HG03571 (cell line): Measurements from ENCODE around the gene ATE1.
"Not testable (repeated sequence)": the region's sequence is repeated elsewhere in the genome, so short reads cannot be mapped to it uniquely, and the experiment has no call there.

Experiments used
- ATAC-seq: cut with Tn5 transposase; IDR thresholded peaks from one replicate; pipeline ENCODE4 v1.9.1; 2021; ENCODE audit not compliant: unreplicated experiment

Gene ATE1

GRCh38 chr10:121930268-121931085 is 2.6 kb upstream of the ATE1 start:
- not testable (repeated sequence) for ATAC-seq

- not testable (repeated sequence) for ATAC-seq
Observed at GRCh38 chr10:121929585-121930267, 1.9 kb upstream of the ATE1 start.

GRCh38 chr10:121928528-121928884 is 675 bp upstream of the ATE1 start:
- peak; percentile 3 for ATAC-seq

- ATAC-seq, result peak; percentile 37
Observed at GRCh38 chr10:121927318-121927840, 452 bp downstream of the ATE1 start.

GRCh38 chr10:121926671-121927317 is 1.0 kb downstream of the ATE1 start:
- peak; percentile 1 for ATAC-seq

GRCh38 chr10:121926157-121926556 is 1.7 kb downstream of the ATE1 start:
- ATAC-seq, result no peak

GRCh38 chr10:121921238-121921931 is 6.4 kb downstream of the ATE1 start:
- no peak for ATAC-seq

- ATAC-seq, result no peak
Observed at GRCh38 chr10:121919666-121920065, 8.2 kb downstream of the ATE1 start.

- ATAC-seq, result not testable (repeated sequence)
Observed at GRCh38 chr10:121918800-121919199, 9.0 kb downstream of the ATE1 start.

- no peak for ATAC-seq
Observed at GRCh38 chr10:121914661-121915060, 13.2 kb downstream of the ATE1 start.

GRCh38 chr10:121911421-121911697 is 16.5 kb downstream of the ATE1 start:
- no peak for ATAC-seq

GRCh38 chr10:121910673-121911420 is 17.0 kb downstream of the ATE1 start:
- no peak for ATAC-seq

GRCh38 chr10:121904888-121905287 is 22.9 kb downstream of the ATE1 start:
- ATAC-seq, result no peak

GRCh38 chr10:121900443-121901174 is 27.2 kb downstream of the ATE1 start:
- peak; percentile 74 for ATAC-seq

GRCh38 chr10:121899727-121900126 is 28.1 kb downstream of the ATE1 start:
- ATAC-seq, result no peak

- no peak for ATAC-seq
Observed at GRCh38 chr10:121891103-121891502, 36.7 kb downstream of the ATE1 start.

- no peak for ATAC-seq
Observed at GRCh38 chr10:121889212-121889611, 38.6 kb downstream of the ATE1 start.

GRCh38 chr10:121886997-121887622 is 40.7 kb downstream of the ATE1 start:
- peak; percentile 71 for ATAC-seq

- no peak for ATAC-seq
Observed at GRCh38 chr10:121886181-121886580, 41.6 kb downstream of the ATE1 start.
